Measurements from ENCODE around the gene POLR1E.

GRCh38 chr9:37498457-37498856, 12.7 kb downstream of the POLR1E start:
- no peak for TF ChIP-seq CTCF (IDR thresholded peaks at IDR 0.05)
- no peak for TF ChIP-seq POLR2A (IDR thresholded peaks at IDR 0.05)
